HCEC 1CT (cell line): ENCODE measurements around the gene CAMTA1.

Experiments
- DNase-seq: peaks from one replicate; pipeline ENCODE4 v3.0.0-alpha.2; 2017

The CAMTA1 gene

DNA sequence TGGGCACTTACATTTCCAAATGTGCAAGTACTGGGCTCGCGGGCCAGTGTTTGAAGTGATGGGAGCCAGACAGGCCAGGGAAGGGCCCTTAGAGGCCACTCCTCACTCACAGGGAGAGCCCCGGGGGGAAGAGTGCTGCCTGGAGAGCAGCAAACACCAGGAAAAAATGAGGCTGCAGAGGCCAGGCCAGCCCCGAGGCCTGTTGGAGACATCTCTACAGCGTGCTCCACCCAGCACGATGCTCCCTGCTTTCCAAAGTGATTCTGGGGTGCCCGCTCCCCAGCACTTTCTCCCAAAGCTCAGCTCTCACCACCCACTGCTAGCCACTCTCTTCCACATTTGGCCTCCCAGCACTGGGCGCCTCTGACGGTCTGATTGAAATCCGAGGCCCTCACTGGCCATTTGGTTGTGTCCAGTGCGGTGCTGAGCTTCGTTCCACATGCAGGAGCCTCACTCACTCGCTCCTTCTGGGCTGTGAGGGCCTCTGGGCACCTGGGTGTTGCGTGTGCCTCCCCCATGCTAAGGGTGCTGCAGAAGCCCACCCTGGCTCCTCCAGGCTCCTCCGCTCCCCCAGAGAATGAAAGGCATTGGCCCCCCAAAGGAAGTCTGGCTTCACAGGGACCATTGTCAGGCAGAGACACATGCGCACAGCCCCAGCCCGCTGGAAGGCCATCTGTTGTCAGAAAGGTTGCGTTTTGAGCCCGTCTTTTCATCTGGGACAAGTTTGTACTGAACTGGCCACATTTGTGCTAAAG is 600.4 kb downstream of the CAMTA1 start:
- DNase-seq, result no peak

- no peak for DNase-seq
Measured at GRCh38 chr1:7386226-7387052, 601.2 kb downstream of the CAMTA1 start.

GRCh38 chr1:7387053-7387927 is 602.0 kb downstream of the CAMTA1 start:
- DNase-seq, result no peak

- DNase-seq, result no peak
Measured at GRCh38 chr1:7388141-7388487, 602.9 kb downstream of the CAMTA1 start.

- DNase-seq, result no peak
Measured at GRCh38 chr1:7388488-7389185, 603.4 kb downstream of the CAMTA1 start.

DNA sequence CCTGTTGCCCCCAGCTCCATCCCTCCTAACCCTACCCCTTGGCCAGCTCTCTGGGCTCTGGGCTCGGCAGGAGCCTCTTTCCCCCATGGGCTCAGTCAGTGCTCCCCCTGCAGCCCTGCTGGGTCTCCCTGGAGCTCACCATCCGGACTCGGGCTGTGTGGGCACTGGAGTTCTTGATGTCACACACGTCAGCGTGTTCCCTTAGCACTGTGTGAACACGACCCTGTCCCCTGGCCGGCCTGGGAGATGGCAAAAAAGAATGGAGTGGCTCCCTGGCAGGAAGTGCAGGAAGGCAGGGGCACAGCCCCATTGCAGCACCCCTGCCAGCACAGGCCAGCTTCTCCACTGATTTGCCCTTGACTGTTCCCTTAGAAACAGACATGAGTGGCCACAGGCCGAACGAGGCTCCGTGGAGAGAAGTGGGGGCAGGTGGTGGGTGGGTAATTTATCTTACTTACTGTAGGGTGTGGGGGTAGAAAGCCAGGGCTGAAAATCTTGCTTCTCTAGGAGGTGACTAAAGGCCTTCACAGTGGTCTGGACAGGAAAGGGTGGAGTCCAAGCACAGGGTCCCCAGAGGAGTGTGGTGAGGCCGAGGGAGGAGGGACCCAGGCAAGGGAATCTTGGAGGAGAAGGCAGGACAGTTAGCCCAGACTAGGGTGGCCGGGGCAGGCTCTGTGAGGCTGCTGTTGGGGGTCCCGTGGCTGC is 604.1 kb downstream of the CAMTA1 start:
- DNase-seq, result no peak

- no peak for DNase-seq
Measured at GRCh38 chr1:7389906-7390603, 604.8 kb downstream of the CAMTA1 start.

DNA sequence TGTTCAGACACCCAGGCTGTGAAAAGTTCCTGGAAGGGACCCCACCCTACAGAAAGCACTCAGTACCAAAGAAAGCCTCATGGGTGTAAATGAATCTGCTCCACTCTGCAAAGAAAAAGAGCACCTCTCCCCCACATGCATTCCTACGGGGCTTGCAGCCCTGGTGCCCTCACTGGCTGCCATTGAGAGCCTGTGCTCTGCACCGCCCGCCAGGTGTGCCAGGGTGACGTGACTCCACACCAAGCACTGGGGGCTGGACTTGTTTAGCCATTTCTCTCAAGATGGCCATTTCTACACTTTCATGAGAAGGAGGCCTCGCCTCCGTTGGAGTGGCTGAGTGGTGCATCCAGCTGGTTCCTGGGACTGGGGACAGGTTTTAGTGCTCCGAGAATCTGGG is 605.3 kb downstream of the CAMTA1 start:
- no peak for DNase-seq

DNA sequence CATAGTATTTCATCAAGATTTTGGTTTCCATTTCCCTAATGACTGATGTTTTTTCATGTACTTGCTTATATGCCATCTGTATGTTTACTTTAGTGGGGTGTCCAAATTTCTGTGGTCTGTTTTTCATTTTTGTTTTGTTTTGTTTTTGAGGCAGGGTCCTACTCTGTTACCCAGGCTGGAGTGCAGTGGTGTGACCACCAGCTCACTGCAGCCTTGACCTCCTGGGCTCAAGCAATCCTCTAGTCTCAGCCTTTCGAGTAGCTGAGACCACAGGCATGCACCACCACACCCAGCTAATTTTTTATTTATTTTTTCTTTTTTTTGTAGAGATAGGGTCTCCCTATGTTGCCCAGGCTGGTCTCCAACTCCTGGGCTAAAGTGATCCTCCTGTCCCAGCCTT is 607.9 kb downstream of the CAMTA1 start:
- DNase-seq, result no peak

GRCh38 chr1:7395251-7395650 is 610.0 kb downstream of the CAMTA1 start:
- no peak for DNase-seq

DNA sequence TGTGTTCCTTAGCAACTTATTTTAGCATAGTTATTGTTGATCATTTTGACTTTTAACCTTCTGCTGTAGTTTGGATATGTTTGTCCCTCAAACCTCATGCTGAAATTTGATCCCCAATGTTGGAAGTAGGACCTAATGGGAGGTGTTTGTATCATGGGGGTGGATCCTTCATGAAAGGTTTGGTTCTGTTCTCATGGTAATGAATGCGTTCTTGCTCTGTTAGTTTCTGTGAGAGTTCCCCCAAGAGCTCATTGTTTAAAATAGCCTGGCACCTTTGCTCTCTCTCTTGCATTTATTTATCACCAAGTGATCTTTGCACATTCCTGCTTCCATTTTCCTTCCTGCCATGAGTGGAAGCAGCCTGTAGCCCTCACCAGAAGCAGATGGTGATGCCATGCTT is 613.7 kb downstream of the CAMTA1 start:
- DNase-seq, result no peak

DNA sequence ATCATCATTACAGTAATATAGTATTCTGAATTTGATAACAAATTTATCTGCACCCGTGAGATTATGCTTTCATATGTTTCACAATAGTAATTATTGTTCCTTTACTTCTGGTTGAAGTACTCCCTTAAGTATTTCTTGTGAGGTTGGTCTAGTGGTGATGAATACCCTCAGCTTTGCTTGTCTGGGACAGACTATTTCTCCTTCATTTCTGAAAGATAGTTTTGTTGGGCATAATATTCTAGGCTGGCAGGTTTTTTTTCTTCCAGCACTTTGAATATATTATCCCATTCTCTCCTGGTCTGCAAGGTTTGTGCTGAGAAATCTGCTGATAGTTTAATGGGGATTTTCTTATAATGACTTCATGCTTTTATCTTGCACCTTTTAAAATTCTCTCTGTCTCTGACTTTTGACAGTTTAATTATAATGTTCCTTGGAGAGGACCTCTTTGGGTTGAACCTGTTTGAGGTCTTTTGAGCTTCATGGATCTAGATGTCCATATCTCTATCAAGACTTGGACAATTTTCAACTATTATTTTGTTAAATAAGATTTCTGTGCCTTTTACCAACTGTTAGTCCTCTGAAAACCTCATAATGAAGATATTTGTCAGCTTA is 614.4 kb downstream of the CAMTA1 start:
- DNase-seq, result no peak

GRCh38 chr1:7400566-7400965 is 615.3 kb downstream of the CAMTA1 start:
- DNase-seq, result no peak

GRCh38 chr1:7401814-7402547 is 616.7 kb downstream of the CAMTA1 start:
- DNase-seq, result peak; percentile 99

GRCh38 chr1:7402548-7402850 is 617.2 kb downstream of the CAMTA1 start:
- no peak for DNase-seq

DNA sequence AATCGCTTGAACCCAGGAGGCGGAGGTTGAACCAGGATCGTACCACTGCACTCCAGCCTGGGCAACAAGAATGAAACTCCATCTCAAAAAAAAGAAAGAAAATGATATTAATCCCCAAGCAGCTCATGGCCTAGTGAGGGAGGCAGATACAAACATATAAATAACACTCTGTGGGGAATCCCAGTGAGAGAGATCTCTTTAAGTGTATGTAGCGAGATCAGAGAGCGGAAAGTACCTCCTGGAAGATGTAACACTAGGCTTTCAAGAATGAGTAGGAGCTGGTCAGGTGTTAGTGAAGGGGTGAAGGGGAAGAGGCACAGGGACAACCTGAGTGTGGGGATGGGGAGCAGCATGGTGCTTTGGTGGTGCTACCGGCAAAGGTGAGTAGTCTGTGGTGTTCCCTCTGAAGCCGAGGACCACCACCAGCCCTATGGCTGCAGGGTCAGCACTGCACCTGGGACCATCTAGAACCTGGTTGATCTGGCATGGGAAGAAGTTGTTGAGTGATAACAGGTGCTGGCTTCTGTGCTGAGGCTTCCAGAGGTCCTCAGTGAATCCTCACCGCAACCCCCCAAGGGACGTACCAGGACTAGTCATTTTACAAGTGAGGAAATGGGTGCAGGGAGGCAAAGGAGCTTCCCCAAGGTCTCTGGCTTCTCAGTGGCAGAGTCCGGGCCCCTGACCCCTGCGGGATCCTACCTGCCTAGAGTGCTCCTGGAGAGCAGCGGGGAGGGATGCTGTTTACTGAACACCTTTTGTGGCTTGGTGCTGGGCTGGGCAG is 618.2 kb downstream of the CAMTA1 start:
- DNase-seq, result no peak

- no peak for DNase-seq
Measured at GRCh38 chr1:7404046-7404742, 618.9 kb downstream of the CAMTA1 start.

- DNase-seq, result no peak
Measured at GRCh38 chr1:7405844-7406500, 620.7 kb downstream of the CAMTA1 start.
